ENCODE results near the gene RBM7.

DNA sequence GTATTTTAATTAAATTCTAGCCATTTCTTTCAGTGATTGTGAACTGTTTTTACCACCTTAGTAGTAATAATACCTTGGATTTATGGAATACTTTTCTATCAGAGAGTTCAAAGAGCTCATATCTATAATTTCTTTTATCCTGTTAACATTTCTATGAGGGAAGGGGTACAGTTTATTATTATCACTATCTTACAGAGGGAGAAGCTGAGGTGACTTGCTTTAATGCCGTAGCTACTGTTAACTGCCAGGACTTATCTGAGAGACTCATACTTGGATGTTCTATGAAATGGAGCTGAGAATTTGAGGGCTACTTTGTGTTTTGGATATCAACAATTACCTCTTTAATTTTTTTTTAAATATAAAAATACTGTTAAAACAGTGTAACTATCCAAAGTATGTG lies 42.1 kb downstream of the RBM7 start:
- TF ChIP-seq, protein P1, sequence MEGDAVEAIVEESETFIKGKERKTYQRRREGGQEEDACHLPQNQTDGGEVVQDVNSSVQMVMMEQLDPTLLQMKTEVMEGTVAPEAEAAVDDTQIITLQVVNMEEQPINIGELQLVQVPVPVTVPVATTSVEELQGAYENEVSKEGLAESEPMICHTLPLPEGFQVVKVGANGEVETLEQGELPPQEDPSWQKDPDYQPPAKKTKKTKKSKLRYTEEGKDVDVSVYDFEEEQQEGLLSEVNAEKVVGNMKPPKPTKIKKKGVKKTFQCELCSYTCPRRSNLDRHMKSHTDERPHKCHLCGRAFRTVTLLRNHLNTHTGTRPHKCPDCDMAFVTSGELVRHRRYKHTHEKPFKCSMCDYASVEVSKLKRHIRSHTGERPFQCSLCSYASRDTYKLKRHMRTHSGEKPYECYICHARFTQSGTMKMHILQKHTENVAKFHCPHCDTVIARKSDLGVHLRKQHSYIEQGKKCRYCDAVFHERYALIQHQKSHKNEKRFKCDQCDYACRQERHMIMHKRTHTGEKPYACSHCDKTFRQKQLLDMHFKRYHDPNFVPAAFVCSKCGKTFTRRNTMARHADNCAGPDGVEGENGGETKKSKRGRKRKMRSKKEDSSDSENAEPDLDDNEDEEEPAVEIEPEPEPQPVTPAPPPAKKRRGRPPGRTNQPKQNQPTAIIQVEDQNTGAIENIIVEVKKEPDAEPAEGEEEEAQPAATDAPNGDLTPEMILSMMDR (IDR thresholded peaks at IDR 0.05 in 2 of 3, conservative IDR thresholded peaks at IDR 0.05 in 1 of 3; ENCODE audit: borderline replicate concordance in 1 of 3, insufficient read depth in 1 of 3, low read depth in 2 of 3, low read length in 2 of 3): no peak
- TF ChIP-seq POLR2AphosphoS5 (IDR thresholded peaks at IDR 0.05; ENCODE audit: low read depth, low read length) (no peak), CBX3 (IDR thresholded peaks at IDR 0.05; ENCODE audit: low read depth) (no peak), EZH2 (IDR thresholded peaks at IDR 0.05) (no peak), POLR2A (IDR thresholded peaks at IDR 0.05; ENCODE audit: borderline replicate concordance, extremely low read depth, insufficient read depth, insufficient read length) (no peak), RAD21 (IDR thresholded peaks at IDR 0.05; ENCODE audit: low read depth) (no peak), SIN3A (IDR thresholded peaks at IDR 0.05; ENCODE audit: low read depth) (no peak), CEBPB (IDR thresholded peaks at IDR 0.05; ENCODE audit: low read depth) (no peak)
- TF ChIP-seq, protein P2, sequence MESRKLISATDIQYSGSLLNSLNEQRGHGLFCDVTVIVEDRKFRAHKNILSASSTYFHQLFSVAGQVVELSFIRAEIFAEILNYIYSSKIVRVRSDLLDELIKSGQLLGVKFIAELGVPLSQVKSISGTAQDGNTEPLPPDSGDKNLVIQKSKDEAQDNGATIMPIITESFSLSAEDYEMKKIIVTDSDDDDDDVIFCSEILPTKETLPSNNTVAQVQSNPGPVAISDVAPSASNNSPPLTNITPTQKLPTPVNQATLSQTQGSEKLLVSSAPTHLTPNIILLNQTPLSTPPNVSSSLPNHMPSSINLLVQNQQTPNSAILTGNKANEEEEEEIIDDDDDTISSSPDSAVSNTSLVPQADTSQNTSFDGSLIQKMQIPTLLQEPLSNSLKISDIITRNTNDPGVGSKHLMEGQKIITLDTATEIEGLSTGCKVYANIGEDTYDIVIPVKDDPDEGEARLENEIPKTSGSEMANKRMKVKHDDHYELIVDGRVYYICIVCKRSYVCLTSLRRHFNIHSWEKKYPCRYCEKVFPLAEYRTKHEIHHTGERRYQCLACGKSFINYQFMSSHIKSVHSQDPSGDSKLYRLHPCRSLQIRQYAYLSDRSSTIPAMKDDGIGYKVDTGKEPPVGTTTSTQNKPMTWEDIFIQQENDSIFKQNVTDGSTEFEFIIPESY (IDR thresholded peaks at IDR 0.05; ENCODE audit: extremely low read depth, insufficient replicate concordance, low read length): no peak
- TF ChIP-seq, protein P3, sequence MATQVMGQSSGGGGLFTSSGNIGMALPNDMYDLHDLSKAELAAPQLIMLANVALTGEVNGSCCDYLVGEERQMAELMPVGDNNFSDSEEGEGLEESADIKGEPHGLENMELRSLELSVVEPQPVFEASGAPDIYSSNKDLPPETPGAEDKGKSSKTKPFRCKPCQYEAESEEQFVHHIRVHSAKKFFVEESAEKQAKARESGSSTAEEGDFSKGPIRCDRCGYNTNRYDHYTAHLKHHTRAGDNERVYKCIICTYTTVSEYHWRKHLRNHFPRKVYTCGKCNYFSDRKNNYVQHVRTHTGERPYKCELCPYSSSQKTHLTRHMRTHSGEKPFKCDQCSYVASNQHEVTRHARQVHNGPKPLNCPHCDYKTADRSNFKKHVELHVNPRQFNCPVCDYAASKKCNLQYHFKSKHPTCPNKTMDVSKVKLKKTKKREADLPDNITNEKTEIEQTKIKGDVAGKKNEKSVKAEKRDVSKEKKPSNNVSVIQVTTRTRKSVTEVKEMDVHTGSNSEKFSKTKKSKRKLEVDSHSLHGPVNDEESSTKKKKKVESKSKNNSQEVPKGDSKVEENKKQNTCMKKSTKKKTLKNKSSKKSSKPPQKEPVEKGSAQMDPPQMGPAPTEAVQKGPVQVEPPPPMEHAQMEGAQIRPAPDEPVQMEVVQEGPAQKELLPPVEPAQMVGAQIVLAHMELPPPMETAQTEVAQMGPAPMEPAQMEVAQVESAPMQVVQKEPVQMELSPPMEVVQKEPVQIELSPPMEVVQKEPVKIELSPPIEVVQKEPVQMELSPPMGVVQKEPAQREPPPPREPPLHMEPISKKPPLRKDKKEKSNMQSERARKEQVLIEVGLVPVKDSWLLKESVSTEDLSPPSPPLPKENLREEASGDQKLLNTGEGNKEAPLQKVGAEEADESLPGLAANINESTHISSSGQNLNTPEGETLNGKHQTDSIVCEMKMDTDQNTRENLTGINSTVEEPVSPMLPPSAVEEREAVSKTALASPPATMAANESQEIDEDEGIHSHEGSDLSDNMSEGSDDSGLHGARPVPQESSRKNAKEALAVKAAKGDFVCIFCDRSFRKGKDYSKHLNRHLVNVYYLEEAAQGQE (IDR thresholded peaks at IDR 0.05; ENCODE audit: low read depth): no peak

Data from HCT116 (cell line).